Smooth muscle cell of bladder (primary cell): Measurements from ENCODE around the gene TEDDM1. TPM values are rescaled to one million over a fixed set of nuclear protein-coding genes. Genes with fewer than 3 reads are reported as not detected.

ENCODE experiments used
- total RNA-seq: library from RNA; depleted of rRNA; stranded (reverse); fragments of >200 nt; gene quantifications from 2 replicates; pipeline ENCODE4 v1.2.3, GENCODE V29; 2014

The TEDDM1 gene, protein sequence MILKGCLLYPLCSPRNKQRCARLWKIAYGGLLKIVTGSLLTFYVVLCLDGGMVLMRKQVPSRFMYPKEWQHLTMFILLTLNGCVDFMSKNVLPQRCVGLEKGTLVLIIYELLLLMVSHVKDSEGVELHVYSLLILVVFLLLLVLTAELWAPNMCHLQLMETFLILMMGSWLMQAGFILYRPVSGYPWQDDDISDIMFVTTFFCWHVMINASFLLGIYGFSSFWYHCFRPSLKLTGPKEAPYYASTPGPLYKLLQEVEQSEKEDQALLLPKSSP
- total RNA-seq: not detected in 2 replicates

GRCh38 chr1:182400567-182400966, at the start of gene TEDDM1:
Gene TEDDM1 (minus strand): TSS chr1:182400667. CDS start chr1:182400485, 182 bp downstream.

DNA sequence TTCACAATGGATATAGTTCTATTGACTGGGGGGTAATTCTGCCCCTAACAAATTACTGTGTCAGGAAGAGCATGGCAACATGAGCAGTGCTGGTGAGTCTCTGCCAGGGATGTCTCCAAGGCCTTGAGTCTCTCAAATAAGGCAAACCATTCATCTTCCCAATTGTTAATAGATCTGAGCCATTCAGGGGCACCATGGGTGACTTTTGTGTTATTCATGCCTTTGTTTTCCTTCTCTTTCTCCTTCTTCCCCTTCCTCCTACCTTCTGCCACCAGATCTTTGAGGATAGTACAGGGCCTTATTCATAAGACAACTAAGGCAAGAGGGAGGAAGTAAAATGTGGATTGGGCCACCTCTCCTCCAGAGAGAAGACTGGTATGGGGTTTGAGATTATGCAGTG, 49.6 kb upstream of the TEDDM1 start, which contains the start of gene RGSL1:
Gene RGSL1, plus strand, starts transcription at position 60 of the 400 bp plus-strand sequence. Its CDS starts 20 bp downstream, at position 80.

GRCh38 chr1:182391362-182392049, 9.0 kb downstream of the TEDDM1 start, which contains the start of gene GLUL:
Gene GLUL (minus strand): TSS chr1:182391790. CDS start chr1:182388737, 3,053 bp downstream.

Other genes with a start within 250 kb of the TEDDM1 start
- gene GLUL, start 8.9 kb downstream of the TEDDM1 start, total RNA-seq: 185 and 318 TPM in 2 replicates
- gene RGSL1, start 49.5 kb upstream of the TEDDM1 start, total RNA-seq: not detected in 2 replicates
- 12.9 and 13.4 TPM in 2 replicates for gene RNASEL, start 188.6 kb upstream of the TEDDM1 start, total RNA-seq
- 0.71 and 2.4 TPM in 2 replicates for gene RGS16, start 203.7 kb upstream of the TEDDM1 start, total RNA-seq